ENCODE results near the gene FAM200A. TPM values are rescaled to one million over a fixed set of nuclear protein-coding genes. Genes with fewer than 3 reads are reported as not detected.

FAM200A gene
- total and polyA plus RNA-seq, 2 of the 13 experiments (the other 11 are each of a cell fraction or from before 2014, with no cell fraction given), result 4.7 to 6.3 TPM

DNA sequence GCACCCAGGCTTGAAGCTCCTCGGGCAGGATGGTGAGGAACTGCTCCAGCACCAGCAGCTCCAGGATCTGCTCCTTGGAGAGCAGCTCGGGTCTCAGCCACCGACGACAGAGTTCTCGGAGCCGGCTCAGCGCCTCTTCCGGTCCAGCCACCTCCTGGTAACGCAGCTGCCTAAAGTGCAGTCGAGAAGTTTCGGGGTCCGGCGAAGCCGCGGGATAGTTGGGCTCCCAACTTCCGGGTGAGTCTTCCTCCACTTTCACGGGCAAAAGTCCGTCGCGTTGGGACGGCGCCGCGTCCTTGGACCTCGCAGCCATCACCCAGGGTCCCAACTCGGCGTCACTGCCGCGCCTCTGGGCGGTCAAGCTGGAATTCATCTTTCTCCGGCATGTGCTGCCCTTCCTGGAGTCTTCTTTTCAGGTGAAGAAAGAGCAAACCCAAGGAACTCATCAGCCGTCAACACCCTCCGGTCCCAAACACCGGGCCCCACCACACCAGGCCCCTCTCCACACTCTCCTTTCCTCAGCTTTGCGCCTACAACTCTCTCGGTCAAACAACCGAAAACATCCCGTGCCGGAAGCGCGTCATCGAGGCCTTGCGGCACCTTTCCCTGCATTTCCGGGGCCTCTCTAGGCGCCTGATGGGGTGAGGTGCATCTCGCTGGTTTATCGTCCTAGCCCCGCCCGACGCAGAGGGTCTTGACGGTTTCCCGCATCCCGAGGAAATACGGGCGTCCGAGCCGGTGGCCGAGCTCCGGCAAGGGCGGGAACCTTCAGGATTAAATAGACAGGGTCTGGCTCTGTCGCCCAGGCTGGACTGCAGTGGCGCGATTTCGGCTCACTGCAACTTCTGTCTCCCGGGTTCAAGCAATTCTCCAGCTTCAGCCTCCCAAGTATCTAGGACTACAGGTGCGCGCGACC, 51.9 kb downstream of the FAM200A start, which contains the start of gene ZNF394 (continued):
- TF ChIP-seq, protein P1, sequence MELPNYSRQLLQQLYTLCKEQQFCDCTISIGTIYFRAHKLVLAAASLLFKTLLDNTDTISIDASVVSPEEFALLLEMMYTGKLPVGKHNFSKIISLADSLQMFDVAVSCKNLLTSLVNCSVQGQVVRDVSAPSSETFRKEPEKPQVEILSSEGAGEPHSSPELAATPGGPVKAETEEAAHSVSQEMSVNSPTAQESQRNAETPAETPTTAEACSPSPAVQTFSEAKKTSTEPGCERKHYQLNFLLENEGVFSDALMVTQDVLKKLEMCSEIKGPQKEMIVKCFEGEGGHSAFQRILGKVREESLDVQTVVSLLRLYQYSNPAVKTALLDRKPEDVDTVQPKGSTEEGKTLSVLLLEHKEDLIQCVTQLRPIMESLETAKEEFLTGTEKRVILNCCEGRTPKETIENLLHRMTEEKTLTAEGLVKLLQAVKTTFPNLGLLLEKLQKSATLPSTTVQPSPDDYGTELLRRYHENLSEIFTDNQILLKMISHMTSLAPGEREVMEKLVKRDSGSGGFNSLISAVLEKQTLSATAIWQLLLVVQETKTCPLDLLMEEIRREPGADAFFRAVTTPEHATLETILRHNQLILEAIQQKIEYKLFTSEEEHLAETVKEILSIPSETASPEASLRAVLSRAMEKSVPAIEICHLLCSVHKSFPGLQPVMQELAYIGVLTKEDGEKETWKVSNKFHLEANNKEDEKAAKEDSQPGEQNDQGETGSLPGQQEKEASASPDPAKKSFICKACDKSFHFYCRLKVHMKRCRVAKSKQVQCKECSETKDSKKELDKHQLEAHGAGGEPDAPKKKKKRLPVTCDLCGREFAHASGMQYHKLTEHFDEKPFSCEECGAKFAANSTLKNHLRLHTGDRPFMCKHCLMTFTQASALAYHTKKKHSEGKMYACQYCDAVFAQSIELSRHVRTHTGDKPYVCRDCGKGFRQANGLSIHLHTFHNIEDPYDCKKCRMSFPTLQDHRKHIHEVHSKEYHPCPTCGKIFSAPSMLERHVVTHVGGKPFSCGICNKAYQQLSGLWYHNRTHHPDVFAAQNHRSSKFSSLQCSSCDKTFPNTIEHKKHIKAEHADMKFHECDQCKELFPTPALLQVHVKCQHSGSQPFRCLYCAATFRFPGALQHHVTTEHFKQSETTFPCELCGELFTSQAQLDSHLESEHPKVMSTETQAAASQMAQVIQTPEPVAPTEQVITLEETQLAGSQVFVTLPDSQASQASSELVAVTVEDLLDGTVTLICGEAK (IDR thresholded peaks at IDR 0.05), result peak; percentile 84
- TF ChIP-seq, protein P1 (CRISPR knock-in tag; IDR thresholded peaks at IDR 0.05), result no peak
- TF ChIP-seq MATR3 (CRISPR knock-in tag; IDR thresholded peaks at IDR 0.05) (no peak), ZNF20 (CRISPR knock-in tag; IDR thresholded peaks at IDR 0.05) (no peak), HNF4G (IDR thresholded peaks at IDR 0.05; ENCODE audit: borderline replicate concordance, low read depth, low read length) (no peak), HNF4G (CRISPR knock-in tag; IDR thresholded peaks at IDR 0.05; ENCODE audit: borderline replicate concordance, low read depth) (no peak; the same call in 1 of the 2 replicates), ZMAT3 (CRISPR knock-in tag; conservative IDR thresholded peaks at IDR 0.05) (no peak; the same call in 1 of the 2 replicates), ZNF24 (IDR thresholded peaks at IDR 0.05) (no peak), ZNF770 (CRISPR knock-in tag; IDR thresholded peaks at IDR 0.05) (no peak), ELK4 (CRISPR knock-in tag; IDR thresholded peaks at IDR 0.05; ENCODE audit: borderline replicate concordance) (no peak), MED8 (CRISPR knock-in tag; IDR thresholded peaks at IDR 0.05; ENCODE audit: insufficient replicate concordance) (no peak), ZNF558 (CRISPR knock-in tag; IDR thresholded peaks at IDR 0.05; ENCODE audit: borderline replicate concordance) (peak; percentile 38), MYC (CRISPR knock-in tag; IDR thresholded peaks at IDR 0.05; ENCODE audit: borderline replicate concordance) (peak; percentile 76; the same call in 1 of the 2 replicates), ZNF33B (CRISPR knock-in tag; IDR thresholded peaks at IDR 0.05) (peak; percentile 84; the same call in 1 of the 2 replicates), TEAD3 (CRISPR knock-in tag; optimal IDR thresholded peaks at IDR 0.05; ENCODE audit: borderline replicate concordance) (peak; percentile 75), RARA (CRISPR knock-in tag; IDR thresholded peaks at IDR 0.05) (peak; percentile 42), ZNF746 (CRISPR knock-in tag; IDR thresholded peaks at IDR 0.05) (peak; percentile 72)

Measured in HepG2 (cell line).